Chondrocyte (in vitro differentiated cells): ENCODE results near the gene GLYR1. TPM values are rescaled to one million over a fixed set of nuclear protein-coding genes. Genes with fewer than 3 reads are reported as not detected.
A peak's percentile ranks its signal among the peaks of the same experiment; 100 is the strongest.

ENCODE experiments used
- DNase-seq: peaks from one replicate; pipeline ENCODE4 v3.0.0; 2021; ENCODE audit warnings: mixed read lengths, low spot score
- H3K27ac Mint-ChIP-seq: one replicate; pipeline ENCODE4 v1.8.0; 2021; ENCODE audit warnings: mild to moderate bottlenecking, moderate library complexity, mixed read lengths; ENCODE audit not compliant: unreplicated experiment
- H3K27me3 Mint-ChIP-seq: 2 replicates; pipeline ENCODE4 v1.8.0; 2021; ENCODE audit warnings: low read depth, mixed read lengths
- H3K36me3 Mint-ChIP-seq: 2 replicates; pipeline ENCODE4 v1.8.0; 2021; ENCODE audit warnings: low read depth, mixed read lengths
- H3K4me1 Mint-ChIP-seq: 2 replicates; pipeline ENCODE4 v1.8.0; 2021; ENCODE audit warnings: low read depth, mild to moderate bottlenecking, mixed read lengths
- H3K4me3 Mint-ChIP-seq: one replicate; pipeline ENCODE4 v1.8.0; 2021; ENCODE audit warnings: mild to moderate bottlenecking, moderate library complexity, mixed read lengths; ENCODE audit not compliant: unreplicated experiment
- H3K9me3 Mint-ChIP-seq: 2 replicates; pipeline ENCODE4 v1.8.0; 2021; ENCODE audit warnings: low read depth, mixed read lengths
- total RNA-seq: library from RNA; stranded (reverse); gene quantifications from 3 replicates; pipeline ENCODE4 v1.2.1, GENCODE V29; 2021
- TF ChIP-seq, protein P1 (sequence below): fragments of 200-600 bp; sonication (generic); IDR thresholded peaks from 2 replicates; pipeline ENCODE4 v1.5.0; 2021; ENCODE audit warnings: antibody characterized with exemption, mild to moderate bottlenecking, moderate library complexity

Gene GLYR1
- total RNA-seq, 1 donor from 2014 or later = 56.8 TPM

DNA sequence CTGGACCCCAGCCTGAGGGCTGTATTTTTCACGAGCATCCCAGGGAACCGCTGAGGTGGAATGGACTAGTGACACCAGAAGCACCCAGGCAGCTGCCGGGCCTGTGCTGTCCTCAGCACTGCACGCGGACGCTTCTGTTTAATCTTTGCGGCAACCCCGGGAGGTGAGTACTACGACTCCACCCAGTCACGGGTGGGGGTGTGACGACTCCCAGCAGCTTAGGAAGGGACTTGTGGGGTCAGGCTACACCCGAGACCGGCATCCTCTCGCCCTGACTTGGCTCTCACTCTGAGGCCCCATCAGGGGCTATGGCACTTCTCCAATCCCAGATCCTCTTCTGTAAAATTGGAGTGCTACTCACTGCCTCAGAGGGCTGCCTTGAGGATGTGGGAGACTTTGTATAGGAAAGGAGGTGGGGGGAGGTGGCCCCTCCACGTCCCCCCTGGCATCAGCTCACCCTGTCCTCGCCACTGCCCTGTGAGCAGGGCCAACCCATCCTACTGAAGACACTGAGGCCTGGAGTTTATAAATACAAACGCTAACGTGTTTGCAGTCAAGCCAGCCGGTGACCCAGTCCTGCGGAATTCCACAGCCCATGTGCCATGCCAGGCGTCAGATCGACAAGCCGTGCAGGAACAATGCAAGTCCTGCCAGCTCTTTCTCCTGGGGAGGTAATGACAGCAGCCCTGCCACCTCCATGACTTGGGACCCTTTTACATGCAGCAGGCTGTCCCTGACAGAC, 45.4 kb upstream of the GLYR1 start:
- Mint-ChIP-seq H3K4me3 (no peak overlapping the region), H3K27me3 (no peaks in the 10 kb centered on the region), H3K36me3 (peaks cover 6% of the 10 kb centered on the region), H3K9me3 (no peaks in the 10 kb centered on the region), H3K27ac (peak overlapping the region; percentile 41), H3K4me1 (peaks cover 3% of the 10 kb centered on the region)
- DNase-seq = no peak
- TF ChIP-seq, protein P1, sequence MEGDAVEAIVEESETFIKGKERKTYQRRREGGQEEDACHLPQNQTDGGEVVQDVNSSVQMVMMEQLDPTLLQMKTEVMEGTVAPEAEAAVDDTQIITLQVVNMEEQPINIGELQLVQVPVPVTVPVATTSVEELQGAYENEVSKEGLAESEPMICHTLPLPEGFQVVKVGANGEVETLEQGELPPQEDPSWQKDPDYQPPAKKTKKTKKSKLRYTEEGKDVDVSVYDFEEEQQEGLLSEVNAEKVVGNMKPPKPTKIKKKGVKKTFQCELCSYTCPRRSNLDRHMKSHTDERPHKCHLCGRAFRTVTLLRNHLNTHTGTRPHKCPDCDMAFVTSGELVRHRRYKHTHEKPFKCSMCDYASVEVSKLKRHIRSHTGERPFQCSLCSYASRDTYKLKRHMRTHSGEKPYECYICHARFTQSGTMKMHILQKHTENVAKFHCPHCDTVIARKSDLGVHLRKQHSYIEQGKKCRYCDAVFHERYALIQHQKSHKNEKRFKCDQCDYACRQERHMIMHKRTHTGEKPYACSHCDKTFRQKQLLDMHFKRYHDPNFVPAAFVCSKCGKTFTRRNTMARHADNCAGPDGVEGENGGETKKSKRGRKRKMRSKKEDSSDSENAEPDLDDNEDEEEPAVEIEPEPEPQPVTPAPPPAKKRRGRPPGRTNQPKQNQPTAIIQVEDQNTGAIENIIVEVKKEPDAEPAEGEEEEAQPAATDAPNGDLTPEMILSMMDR = no peak

GRCh38 chr16:4891886-4892216, 44.8 kb upstream of the GLYR1 start:
- no peaks in the 10 kb centered on the region for H3K9me3 Mint-ChIP-seq
- peaks cover 7% of the 10 kb centered on the region for H3K36me3 Mint-ChIP-seq
- H3K27me3 Mint-ChIP-seq = no peaks in the 10 kb centered on the region
- DNase-seq = no peak
- H3K27ac Mint-ChIP-seq = no peak overlapping the region
- H3K4me3 Mint-ChIP-seq = no peak overlapping the region
- TF ChIP-seq, protein P1 = no peak
- H3K4me1 Mint-ChIP-seq = peaks cover 3% of the 10 kb centered on the region

GRCh38 chr16:4891097-4891885, 44.2 kb upstream of the GLYR1 start:
- Mint-ChIP-seq H3K4me3 (no peak overlapping the region), H3K9me3 (no peaks in the 10 kb centered on the region), H3K27ac (no peak overlapping the region), H3K27me3 (no peaks in the 10 kb centered on the region), H3K36me3 (peaks cover 7% of the 10 kb centered on the region), H3K4me1 (peaks cover 3% of the 10 kb centered on the region)
- DNase-seq = no peak
- TF ChIP-seq, protein P1 = no peak

DNA sequence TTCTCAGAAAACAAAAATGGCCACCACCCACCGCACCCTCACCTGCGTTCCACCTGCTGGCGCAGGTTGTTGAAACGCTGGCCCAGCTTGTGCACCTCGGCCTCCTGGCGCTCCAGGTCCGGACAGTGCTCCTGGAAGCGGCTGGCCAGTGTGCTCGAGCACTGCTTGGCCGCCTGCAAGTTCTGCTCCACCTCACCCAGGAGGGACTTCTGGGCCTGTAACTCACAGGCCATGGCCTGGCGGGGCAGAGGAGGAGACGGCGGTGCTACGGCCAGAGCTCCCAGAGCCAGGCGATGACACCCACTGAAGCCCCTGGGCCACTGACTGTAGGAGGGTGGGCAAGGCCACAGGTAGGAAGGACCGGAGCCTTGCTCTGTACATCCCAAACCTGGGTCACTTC, 43.6 kb upstream of the GLYR1 start:
- no peak for DNase-seq
- TF ChIP-seq, protein P1 = no peak
- Mint-ChIP-seq H3K27me3 (no peaks in the 10 kb centered on the region), H3K4me1 (peaks cover 3% of the 10 kb centered on the region), H3K9me3 (no peaks in the 10 kb centered on the region), H3K36me3 (peaks cover 13% of the 10 kb centered on the region), H3K27ac (no peak overlapping the region), H3K4me3 (no peak overlapping the region)

- Mint-ChIP-seq H3K27me3 (no peaks in the 10 kb centered on the region), H3K9me3 (no peaks in the 10 kb centered on the region), H3K4me3 (no peak overlapping the region), H3K27ac (no peak overlapping the region), H3K4me1 (peaks cover 3% of the 10 kb centered on the region), H3K36me3 (peaks cover 19% of the 10 kb centered on the region)
- TF ChIP-seq, protein P1 = no peak
- no peak for DNase-seq
Observed at GRCh38 chr16:4890026-4890425, 42.9 kb upstream of the GLYR1 start.
